SK-N-MC (cell line): ENCODE measurements around the gene HSD17B10.

ENCODE experiments used
- EZH2 ChIP-seq: fragments of 200-600 bp; sonication (generic); IDR thresholded peaks from one replicate; pipeline ENCODE4 v1.6.1; 2017; ENCODE audit warnings: antibody characterized with exemption
- FOXP2 ChIP-seq: optimal IDR thresholded peaks from 2 replicates; pipeline ENCODE3; 2011; ENCODE audit warnings: mild to moderate bottlenecking, moderate library complexity; ENCODE audit not compliant: insufficient read depth; ENCODE audit errors: extremely low read length, control extremely low read depth
- POLR2AphosphoS5 ChIP-seq: IDR thresholded peaks from 2 replicates; pipeline ENCODE4 v1.6.1; 2012; ENCODE audit warnings: mild to moderate bottlenecking, low read depth, low read length, borderline replicate concordance

DNA sequence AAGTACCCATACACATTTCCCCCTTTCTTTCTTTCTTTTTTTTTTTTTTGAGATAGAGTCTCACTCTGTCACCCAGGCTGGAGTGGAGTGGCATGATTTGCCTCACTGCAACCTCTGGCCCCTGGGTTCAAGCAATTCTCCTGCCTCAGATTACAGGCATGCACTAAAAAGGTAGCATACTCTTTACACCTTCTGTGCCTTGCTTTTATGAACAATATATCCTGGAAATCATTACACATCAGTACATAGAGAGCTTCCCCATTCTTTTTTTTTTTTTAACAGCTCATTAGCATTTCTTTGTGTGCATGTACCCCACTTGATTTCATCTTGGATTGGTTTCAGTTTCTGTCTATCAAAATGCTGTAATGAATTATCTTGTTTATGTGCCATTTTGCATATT, 18.6 kb upstream of the HSD17B10 start:
- no peak for TF ChIP-seq EZH2
- TF ChIP-seq POLR2AphosphoS5: no peak
- no peak for TF ChIP-seq FOXP2
